Measurements from ENCODE around the gene CNOT1.

DNA sequence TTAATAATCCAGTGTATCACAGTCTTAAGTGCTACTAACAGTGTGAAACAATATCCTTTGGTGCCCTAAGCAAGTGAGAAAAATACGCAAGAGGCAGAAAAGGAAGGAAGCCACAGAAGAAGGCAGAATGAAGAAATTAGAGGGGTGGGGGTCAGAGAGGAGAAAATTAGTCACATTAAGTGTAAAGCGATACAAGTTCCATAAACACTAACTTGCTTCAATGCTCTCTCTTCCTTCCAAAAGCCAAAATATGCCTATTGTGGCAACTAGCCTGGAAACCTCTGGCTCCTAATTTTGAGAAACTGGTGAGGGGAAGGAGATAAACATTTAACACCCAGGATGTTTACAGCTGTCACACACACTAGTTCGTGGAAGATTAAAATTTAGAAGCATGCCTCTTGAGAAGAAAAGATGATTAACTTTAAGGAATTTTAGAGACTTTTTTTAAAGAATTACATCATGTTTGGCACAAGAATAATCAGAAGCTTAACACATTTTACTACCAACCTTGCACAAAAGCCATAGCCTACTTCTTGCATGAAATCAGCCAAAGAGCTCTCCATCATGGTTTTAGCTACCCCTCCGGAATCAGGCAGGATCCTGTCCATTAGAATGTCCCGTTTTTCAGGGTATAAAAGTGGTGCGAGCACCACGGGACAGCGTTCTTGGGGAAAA is 44.7 kb downstream of the CNOT1 start:
- TF ChIP-seq, protein P1, sequence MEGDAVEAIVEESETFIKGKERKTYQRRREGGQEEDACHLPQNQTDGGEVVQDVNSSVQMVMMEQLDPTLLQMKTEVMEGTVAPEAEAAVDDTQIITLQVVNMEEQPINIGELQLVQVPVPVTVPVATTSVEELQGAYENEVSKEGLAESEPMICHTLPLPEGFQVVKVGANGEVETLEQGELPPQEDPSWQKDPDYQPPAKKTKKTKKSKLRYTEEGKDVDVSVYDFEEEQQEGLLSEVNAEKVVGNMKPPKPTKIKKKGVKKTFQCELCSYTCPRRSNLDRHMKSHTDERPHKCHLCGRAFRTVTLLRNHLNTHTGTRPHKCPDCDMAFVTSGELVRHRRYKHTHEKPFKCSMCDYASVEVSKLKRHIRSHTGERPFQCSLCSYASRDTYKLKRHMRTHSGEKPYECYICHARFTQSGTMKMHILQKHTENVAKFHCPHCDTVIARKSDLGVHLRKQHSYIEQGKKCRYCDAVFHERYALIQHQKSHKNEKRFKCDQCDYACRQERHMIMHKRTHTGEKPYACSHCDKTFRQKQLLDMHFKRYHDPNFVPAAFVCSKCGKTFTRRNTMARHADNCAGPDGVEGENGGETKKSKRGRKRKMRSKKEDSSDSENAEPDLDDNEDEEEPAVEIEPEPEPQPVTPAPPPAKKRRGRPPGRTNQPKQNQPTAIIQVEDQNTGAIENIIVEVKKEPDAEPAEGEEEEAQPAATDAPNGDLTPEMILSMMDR (IDR thresholded peaks at IDR 0.05; ENCODE audit: insufficient read depth, low read length), result no peak
- no peak for TF ChIP-seq POLR2AphosphoS5 (IDR thresholded peaks at IDR 0.05; ENCODE audit: low read depth)
